ENCODE results near the gene TCEANC.

TCEANC gene

GRCh38 chrX:13693341-13693961 lies 40.5 kb downstream of the TCEANC start:
- Histone ChIP-seq H3K4me2 (ENCODE audit: low read length) (peak overlapping the region; percentile 5), H2BK12ac (ENCODE audit: low read length) (peak overlapping the region; percentile 53), H4K91ac (ENCODE audit: low read depth, low read length) (no peak overlapping the region), H3K14ac (ENCODE audit: low read length) (no peak overlapping the region), H3K23ac (ENCODE audit: low read length) (no peak overlapping the region), H3K4me1 (ENCODE audit: control insufficient read depth in 1 of 2, insufficient read depth in 2 of 2, low read length in 2 of 2) (peaks cover 7 to 12% of the 10 kb centered on the region in 2 experiments), H3K27me3 (ENCODE audit: insufficient read depth, low read length) (no peaks in the 10 kb centered on the region), H3K9me3 (ENCODE audit: insufficient read depth, low read depth, low read length) (no peaks in the 10 kb centered on the region), H3K79me1 (ENCODE audit: low read length) (peaks cover 8% of the 10 kb centered on the region), H3K18ac (ENCODE audit: low read length) (no peak overlapping the region), H2BK120ac (ENCODE audit: insufficient read depth, low read length, poor library complexity) (no peak overlapping the region), H3K4me3 (ENCODE audit: low read depth, low read length) (no peak overlapping the region), H3K4ac (ENCODE audit: low read depth, low read length) (no peak overlapping the region), H3K36me3 (ENCODE audit: control insufficient read depth in 1 of 2, insufficient read depth in 2 of 2, low read length in 2 of 2) (peaks cover 0 to 3% of the 10 kb centered on the region in 2 experiments), H3K27ac (ENCODE audit: low read depth, low read length) (peak overlapping the region; percentile 67), H4K12ac (ENCODE audit: low read depth, low read length) (no peak overlapping the region), H4K8ac (ENCODE audit: low read depth, low read length) (no peak overlapping the region), H2AK5ac (ENCODE audit: low read length) (no peak overlapping the region), H3K9ac (ENCODE audit: low read length) (no peak overlapping the region), H2AFZ (ENCODE audit: insufficient read depth, low read length, poor library complexity) (peak overlapping the region; percentile 35), H3K79me2 (ENCODE audit: control insufficient read depth, insufficient read depth, low read length, poor library complexity) (peaks cover 16% of the 10 kb centered on the region), H2BK5ac (ENCODE audit: low read depth, low read length, poor library complexity) (no peak overlapping the region)
- no CpG with 5 or more reads among the region's 7 CpGs for WGBS (ENCODE audit: extremely low coverage, insufficient coverage, insufficient read length)
- peak; percentile 39 to 73 for DNase-seq

DNA sequence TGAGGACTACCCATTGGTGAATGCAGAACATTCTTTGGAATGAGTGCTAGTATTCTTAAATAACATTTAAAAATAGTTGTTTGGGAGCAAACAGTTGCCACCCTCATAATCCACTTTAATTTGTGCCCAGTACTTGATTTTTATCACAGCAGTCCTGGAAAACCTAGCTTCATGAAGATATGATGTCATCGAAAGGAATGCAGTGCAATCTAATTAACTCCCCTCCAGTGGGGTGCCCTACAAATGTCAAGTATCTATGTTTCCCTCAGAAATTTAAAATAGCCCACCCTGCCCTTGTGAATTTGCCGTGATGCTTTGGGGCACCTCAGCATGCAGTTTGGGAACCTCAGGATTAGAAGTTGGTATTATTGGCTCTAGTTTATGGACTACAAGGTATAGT lies 41.4 kb downstream of the TCEANC start:
- H2BK12ac ChIP-seq (ENCODE audit: low read length) = no peak overlapping the region
- H2BK120ac ChIP-seq (ENCODE audit: insufficient read depth, low read length, poor library complexity) = no peak overlapping the region
- WGBS (ENCODE audit: extremely low coverage, insufficient coverage, insufficient read length) = no CpG with 5 or more reads among the region's 2 CpGs

DNA sequence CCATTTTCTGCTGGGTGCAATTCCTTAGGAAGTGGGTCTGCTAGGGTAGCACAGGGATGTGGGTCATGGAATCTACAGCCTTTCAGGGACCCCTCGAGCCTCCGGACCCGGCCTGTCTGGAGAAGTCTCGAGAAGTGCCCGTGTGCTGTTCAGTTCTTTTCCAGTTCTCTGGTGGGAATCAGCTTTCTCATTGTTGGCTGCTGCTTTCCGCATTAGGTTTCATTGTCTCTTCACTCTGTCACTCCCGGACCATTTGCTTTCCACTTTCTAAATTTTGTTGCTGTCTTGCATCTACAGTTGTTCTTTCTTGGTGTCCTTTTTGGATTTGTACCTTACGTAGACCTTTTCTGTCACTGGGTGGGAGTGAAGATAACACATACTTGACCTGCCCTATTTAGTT lies 42.0 kb downstream of the TCEANC start:
- H3K9ac ChIP-seq (ENCODE audit: low read length) = no peak overlapping the region
- no peaks in the 10 kb centered on the region for H3K79me1 ChIP-seq (ENCODE audit: low read length)
- peak overlapping the region; percentile 58 for H2BK12ac ChIP-seq (ENCODE audit: low read length)
- peak overlapping the region; percentile 17 for H3K27ac ChIP-seq (ENCODE audit: low read depth, low read length)
- H2BK120ac ChIP-seq (ENCODE audit: insufficient read depth, low read length, poor library complexity) = no peak overlapping the region
- H2AK5ac ChIP-seq (ENCODE audit: low read length) = no peak overlapping the region
- no peak overlapping the region for H3K18ac ChIP-seq (ENCODE audit: low read length)
- H3K23ac ChIP-seq (ENCODE audit: low read length) = no peak overlapping the region
- H4K91ac ChIP-seq (ENCODE audit: low read depth, low read length) = peak overlapping the region; percentile 1
- peaks cover 7 to 12% of the 10 kb centered on the region in 2 experiments for H3K4me1 ChIP-seq (ENCODE audit: control insufficient read depth in 1 of 2, insufficient read depth in 2 of 2, low read length in 2 of 2)
- no peak overlapping the region for H4K12ac ChIP-seq (ENCODE audit: low read depth, low read length)
- H3K9me3 ChIP-seq (ENCODE audit: insufficient read depth, low read depth, low read length) = no peaks in the 10 kb centered on the region
- DNase-seq = no peak
- no CpG with 5 or more reads among the region's 8 CpGs for WGBS (ENCODE audit: extremely low coverage, insufficient coverage, insufficient read length)
- peak overlapping the region; percentile 49 for H2BK5ac ChIP-seq (ENCODE audit: low read depth, low read length, poor library complexity)
- H3K4me2 ChIP-seq (ENCODE audit: low read length) = peak overlapping the region; percentile 4
- H4K8ac ChIP-seq (ENCODE audit: low read depth, low read length) = peak overlapping the region; percentile 10
- no peak overlapping the region for H2AFZ ChIP-seq (ENCODE audit: insufficient read depth, low read length, poor library complexity)
- H3K14ac ChIP-seq (ENCODE audit: low read length) = peak overlapping the region; percentile 56
- peaks cover 0 to 3% of the 10 kb centered on the region in 2 experiments for H3K36me3 ChIP-seq (ENCODE audit: control insufficient read depth in 1 of 2, insufficient read depth in 2 of 2, low read length in 2 of 2)
- H3K4ac ChIP-seq (ENCODE audit: low read depth, low read length) = peak overlapping the region; percentile 86
- no peak overlapping the region for H3K4me3 ChIP-seq (ENCODE audit: low read depth, low read length)
- no peaks in the 10 kb centered on the region for H3K27me3 ChIP-seq (ENCODE audit: insufficient read depth, low read length)
- H3K79me2 ChIP-seq (ENCODE audit: control insufficient read depth, insufficient read depth, low read length, poor library complexity) = peaks cover 9% of the 10 kb centered on the region

More for the DNA sequence above, 41.4 kb downstream of the TCEANC start:
- Histone ChIP-seq H3K4ac (ENCODE audit: low read depth, low read length) (peak overlapping the region; percentile 86), H3K27ac (ENCODE audit: low read depth, low read length) (no peak overlapping the region), H3K4me3 (ENCODE audit: low read depth, low read length) (no peak overlapping the region), H3K79me2 (ENCODE audit: control insufficient read depth, insufficient read depth, low read length, poor library complexity) (peaks cover 12% of the 10 kb centered on the region), H2AK5ac (ENCODE audit: low read length) (no peak overlapping the region), H3K18ac (ENCODE audit: low read length) (no peak overlapping the region), H3K36me3 (ENCODE audit: control insufficient read depth in 1 of 2, insufficient read depth in 2 of 2, low read length in 2 of 2) (peaks cover 0 to 3% of the 10 kb centered on the region in 2 experiments), H3K9ac (ENCODE audit: low read length) (no peak overlapping the region), H4K91ac (ENCODE audit: low read depth, low read length) (no peak overlapping the region), H3K4me1 (ENCODE audit: control insufficient read depth in 1 of 2, insufficient read depth in 2 of 2, low read length in 2 of 2) (peaks cover 7 to 12% of the 10 kb centered on the region in 2 experiments), H3K27me3 (ENCODE audit: insufficient read depth, low read length) (no peaks in the 10 kb centered on the region), H3K4me2 (ENCODE audit: low read length) (peak overlapping the region; percentile 4), H3K14ac (ENCODE audit: low read length) (no peak overlapping the region), H3K79me1 (ENCODE audit: low read length) (peaks cover 4% of the 10 kb centered on the region), H3K23ac (ENCODE audit: low read length) (no peak overlapping the region), H2AFZ (ENCODE audit: insufficient read depth, low read length, poor library complexity) (no peak overlapping the region), H2BK5ac (ENCODE audit: low read depth, low read length, poor library complexity) (peak overlapping the region; percentile 49), H4K12ac (ENCODE audit: low read depth, low read length) (no peak overlapping the region), H4K8ac (ENCODE audit: low read depth, low read length) (no peak overlapping the region), H3K9me3 (ENCODE audit: insufficient read depth, low read depth, low read length) (no peaks in the 10 kb centered on the region)
- DNase-seq = no peak

GRCh38 chrX:13695601-13696115 lies 42.7 kb downstream of the TCEANC start:
- peaks cover 7% of the 10 kb centered on the region for H3K79me2 ChIP-seq (ENCODE audit: control insufficient read depth, insufficient read depth, low read length, poor library complexity)
- H2AFZ ChIP-seq (ENCODE audit: insufficient read depth, low read length, poor library complexity) = no peak overlapping the region
- H2BK12ac ChIP-seq (ENCODE audit: low read length) = no peak overlapping the region
- H3K9me3 ChIP-seq (ENCODE audit: insufficient read depth, low read depth, low read length) = no peaks in the 10 kb centered on the region
- H3K4me2 ChIP-seq (ENCODE audit: low read length) = no peak overlapping the region
- H2AK5ac ChIP-seq (ENCODE audit: low read length) = no peak overlapping the region
- peaks cover 0 to 3% of the 10 kb centered on the region in 2 experiments for H3K36me3 ChIP-seq (ENCODE audit: control insufficient read depth in 1 of 2, insufficient read depth in 2 of 2, low read length in 2 of 2)
- H3K4me3 ChIP-seq (ENCODE audit: low read depth, low read length) = no peak overlapping the region
- H3K9ac ChIP-seq (ENCODE audit: low read length) = no peak overlapping the region
- no peaks in the 10 kb centered on the region for H3K79me1 ChIP-seq (ENCODE audit: low read length)
- no peak overlapping the region for H3K18ac ChIP-seq (ENCODE audit: low read length)
- no peak for DNase-seq
- WGBS (ENCODE audit: extremely low coverage, insufficient coverage, insufficient read length) = 100% methylated on average over 2 of the region's 4 CpGs
- H2BK5ac ChIP-seq (ENCODE audit: low read depth, low read length, poor library complexity) = no peak overlapping the region
- H4K91ac ChIP-seq (ENCODE audit: low read depth, low read length) = no peak overlapping the region
- no peak overlapping the region for H3K23ac ChIP-seq (ENCODE audit: low read length)
- H3K4me1 ChIP-seq (ENCODE audit: control insufficient read depth in 1 of 2, insufficient read depth in 2 of 2, low read length in 2 of 2) = peaks cover 7 to 12% of the 10 kb centered on the region in 2 experiments
- H3K14ac ChIP-seq (ENCODE audit: low read length) = no peak overlapping the region
- no peak overlapping the region for H3K4ac ChIP-seq (ENCODE audit: low read depth, low read length)
- no peak overlapping the region for H4K8ac ChIP-seq (ENCODE audit: low read depth, low read length)
- no peaks in the 10 kb centered on the region for H3K27me3 ChIP-seq (ENCODE audit: insufficient read depth, low read length)
- H3K27ac ChIP-seq (ENCODE audit: low read depth, low read length) = peak overlapping the region; percentile 19
- no peak overlapping the region for H4K12ac ChIP-seq (ENCODE audit: low read depth, low read length)
- H2BK120ac ChIP-seq (ENCODE audit: insufficient read depth, low read length, poor library complexity) = no peak overlapping the region

Data from trophoblast cell (in vitro differentiated cells and primary cell).